HG02759 (cell line): ENCODE results near the gene TNNI2.

Experiments used
- ATAC-seq: cut with Tn5 transposase; IDR thresholded peaks from one replicate; pipeline ENCODE4 v1.9.1; 2021; ENCODE audit warnings: mild to moderate bottlenecking, moderate library complexity; ENCODE audit not compliant: unreplicated experiment

TNNI2 gene

DNA sequence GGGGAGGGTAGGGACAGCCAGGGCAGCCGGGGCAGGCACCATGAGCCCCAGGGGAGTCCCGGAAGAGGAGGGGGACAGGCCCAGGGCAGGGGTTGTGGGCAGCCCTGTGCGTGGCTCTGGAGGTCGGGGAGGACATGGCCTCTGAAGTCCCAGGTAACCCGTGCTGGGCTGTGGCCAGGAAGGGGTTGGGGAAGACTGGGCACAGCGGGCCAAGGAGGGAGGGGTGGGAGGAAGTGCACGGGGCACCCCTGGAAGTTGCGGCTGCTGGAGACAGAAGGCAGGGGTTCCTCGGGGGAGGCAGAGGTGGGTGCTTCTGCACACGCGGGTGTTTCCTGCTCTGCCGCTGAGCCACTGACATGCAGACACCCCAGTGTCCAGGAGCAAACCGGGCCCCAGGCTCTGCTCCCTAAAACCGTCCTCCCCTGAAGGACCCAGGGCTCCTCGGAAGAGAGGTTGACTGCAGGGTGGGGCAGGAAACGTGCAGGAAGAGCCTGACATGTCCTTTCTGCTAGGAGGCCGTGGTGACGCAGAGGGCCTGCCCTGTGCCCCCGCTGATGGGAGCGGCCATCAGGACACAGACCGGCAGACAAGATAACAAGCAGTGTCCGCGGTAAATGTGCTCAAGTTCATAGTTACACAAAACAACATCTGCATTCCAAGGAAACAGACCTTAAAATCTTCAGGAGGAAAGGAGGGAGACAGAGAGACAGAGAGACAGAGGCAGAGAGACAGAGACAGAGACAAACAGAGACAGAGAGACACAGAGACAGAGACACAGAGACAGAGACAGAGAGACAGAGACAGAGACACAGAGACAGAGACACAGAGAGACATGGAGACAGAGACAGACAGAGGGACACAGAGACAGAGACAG, 5.7 kb downstream of the TNNI2 start:
- no peak for ATAC-seq

DNA sequence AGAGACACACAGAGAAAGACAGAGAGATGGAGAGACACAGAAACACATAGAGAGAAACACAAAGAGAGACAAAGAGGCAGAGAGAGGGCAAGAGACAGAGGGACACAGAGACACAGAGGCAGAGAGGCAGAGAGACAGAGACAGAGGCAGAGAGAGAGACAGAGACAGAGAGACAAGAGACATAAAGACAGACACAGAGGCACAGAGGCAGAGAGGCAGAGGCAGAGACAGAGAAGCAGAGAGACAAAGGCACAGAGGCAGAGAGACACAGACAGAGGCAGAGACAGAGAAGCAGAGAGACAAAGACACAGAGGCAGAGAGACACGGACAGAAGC, 6.3 kb downstream of the TNNI2 start:
- no peak for ATAC-seq

DNA sequence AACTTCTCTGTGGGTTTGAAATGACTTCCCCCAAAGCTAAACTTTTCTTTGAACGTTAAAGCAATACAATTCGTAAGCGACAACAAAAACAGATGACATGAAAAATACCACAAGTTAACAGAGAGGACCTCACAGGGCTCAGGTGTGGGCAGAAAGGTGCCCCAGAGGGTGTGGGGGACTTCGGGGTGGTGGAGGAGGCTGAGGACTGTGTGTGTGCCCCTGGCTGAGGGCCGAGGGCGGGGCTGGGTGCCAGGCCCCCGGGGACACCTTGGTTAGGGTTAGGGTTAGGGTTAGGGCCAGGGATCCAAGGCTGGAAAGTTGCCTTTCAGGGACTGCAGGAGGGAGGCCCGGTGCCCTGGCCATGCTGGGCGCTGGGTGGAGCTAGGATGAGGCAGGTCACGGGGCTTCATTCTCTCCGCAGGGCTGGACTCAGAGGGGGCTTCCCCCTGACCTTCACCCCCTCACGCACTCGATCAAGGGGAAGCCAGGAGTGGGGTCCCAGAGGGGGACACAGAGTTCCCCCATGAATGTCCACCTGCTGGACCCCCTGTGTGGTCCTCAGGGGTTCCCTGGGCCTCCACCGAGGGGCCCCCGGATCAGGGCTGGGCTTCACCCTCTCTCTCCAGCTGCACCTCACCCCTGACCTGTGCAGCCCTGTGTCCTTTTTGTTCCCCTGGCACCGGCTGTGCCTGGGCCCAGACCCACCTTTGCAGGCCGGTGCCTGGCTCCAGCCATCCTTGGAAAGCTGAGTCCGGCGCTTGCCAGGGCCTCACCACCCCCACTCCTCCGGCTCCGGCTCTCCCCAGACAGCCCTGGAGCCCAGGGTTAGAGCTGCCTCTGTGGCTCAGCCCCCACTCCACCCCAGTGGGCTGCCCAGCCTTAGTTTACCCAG, 7.0 kb downstream of the TNNI2 start:
- ATAC-seq: no peak

DNA sequence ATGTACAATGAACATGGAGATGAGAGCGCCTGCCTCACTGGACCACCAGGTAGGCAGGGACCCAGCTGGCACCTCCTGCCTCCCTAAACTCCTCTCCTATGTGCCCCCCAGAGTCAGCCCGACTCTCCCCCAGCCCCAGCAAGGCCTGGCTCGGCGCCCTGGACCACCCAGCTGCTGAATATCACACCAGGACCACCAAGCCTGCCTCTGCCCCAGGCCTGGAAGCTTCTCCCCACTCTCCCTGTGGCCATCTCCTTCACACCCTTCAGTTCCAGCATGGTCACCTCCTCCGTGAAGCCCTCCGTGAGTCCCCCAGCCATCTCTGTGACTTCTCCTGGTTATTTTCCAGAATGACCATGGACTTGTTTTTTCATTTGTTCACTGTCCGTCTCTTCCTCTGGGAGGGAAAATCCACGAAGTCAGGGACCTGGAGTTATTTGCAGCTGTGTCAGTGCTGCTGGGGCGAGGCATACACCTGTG, 7.7 kb downstream of the TNNI2 start:
- ATAC-seq: no peak

DNA sequence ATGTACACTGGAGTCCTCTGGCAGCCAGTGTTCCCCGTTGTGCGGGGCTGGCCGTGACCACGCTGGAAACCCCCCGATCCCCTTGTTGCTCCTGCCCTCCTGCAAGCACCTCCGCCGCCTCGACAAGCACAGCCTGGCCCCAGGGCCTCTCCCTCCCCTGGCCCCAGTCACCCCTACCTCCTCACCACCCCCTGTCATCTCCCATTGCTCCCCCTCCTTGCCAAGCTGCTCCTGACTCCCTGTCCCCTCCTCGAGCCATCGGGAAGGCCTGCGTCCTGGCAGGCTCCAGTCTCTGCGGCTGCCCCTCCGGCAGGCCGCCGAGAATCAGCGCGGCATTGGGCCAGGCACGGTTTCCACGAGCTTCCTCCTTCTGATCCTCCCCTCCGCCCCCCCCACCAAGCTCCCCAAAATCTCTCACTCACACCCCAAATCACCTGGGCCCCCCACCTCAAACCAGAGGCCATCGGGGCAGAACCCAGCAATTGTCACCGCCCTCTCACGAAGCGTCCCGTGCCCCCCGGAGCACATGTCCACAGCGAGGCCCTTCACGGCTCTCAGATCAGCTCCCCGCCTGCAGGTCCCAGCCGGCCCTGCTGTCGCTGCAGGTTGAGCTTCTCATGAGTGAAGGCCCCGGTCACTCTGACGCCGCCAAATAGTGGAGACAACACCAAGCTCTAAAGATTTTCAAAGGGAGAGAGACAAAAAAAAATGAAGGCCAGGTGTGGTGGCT, 8.4 kb downstream of the TNNI2 start:
- no peak for ATAC-seq

DNA sequence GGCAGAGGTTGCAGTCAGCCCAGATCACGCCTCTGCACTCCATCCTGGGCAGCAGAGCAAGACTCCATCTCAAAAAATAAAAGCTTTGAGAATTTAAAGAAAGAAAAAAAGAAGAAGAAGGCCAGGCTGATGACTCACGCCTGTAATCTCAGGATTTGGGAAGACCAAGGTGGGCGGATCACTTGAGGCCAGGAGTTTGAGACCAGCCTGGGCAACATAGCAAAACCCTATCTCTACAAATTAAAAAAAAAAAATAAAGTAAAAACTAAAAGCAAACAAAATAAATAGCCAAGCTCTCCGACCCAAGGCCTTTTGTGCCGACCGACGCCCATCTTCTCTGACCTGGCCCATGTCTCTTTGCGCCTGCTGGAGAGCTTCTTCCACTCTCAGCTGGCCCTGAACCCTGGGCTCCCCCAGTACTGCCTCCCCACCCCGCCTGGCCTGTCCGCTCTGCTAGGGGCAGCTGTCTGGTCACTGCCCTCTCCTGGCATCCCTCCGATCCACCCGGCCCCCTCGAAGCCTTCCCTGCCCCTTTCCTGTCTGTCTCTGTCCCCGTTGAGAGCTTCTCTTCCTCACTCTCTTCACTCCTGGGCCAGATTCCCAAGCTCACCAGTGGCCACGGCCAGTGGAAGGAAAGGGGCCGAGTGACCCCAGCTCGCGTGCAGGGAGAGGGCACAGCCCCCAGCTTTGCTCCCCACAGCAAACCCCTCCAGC, 9.3 kb downstream of the TNNI2 start:
- ATAC-seq: no peak

DNA sequence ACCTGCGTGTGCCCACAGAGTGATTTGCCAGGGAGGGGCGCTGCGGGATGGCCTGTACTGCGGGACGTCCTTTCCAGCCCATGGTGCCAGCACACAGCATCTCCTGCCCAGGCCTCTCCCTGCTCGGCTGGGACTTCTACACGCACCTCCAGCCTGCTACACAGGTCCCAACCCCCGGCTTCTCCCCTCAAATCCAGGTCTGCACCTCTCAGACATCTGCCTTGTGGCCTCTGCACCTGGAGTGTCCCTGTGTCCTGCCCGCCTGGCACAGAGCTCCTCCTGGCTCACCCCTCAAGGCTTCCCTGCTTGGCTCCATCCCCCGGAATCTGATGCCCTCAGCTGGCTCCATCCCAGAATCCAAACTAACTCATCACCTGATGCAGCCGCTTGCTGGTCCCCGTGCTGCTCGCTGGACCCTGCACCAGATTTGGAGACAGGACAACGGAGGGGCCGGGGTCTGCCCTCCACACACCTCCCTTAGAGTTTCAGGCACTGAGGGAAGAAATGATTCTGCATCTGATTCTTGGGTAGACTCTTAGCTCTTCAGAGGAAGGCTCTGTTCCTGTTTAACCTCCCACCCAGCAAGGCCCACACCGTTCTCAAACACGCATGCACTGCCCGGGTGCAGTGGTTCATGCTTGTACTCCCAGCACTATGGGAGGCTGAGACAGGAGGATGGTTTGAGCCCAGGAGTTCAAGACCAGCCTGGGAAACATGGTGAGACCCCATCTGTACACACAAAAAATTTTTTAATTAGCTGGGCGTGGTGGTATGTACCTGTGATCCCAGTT, 10.1 kb downstream of the TNNI2 start:
- ATAC-seq: no peak

DNA sequence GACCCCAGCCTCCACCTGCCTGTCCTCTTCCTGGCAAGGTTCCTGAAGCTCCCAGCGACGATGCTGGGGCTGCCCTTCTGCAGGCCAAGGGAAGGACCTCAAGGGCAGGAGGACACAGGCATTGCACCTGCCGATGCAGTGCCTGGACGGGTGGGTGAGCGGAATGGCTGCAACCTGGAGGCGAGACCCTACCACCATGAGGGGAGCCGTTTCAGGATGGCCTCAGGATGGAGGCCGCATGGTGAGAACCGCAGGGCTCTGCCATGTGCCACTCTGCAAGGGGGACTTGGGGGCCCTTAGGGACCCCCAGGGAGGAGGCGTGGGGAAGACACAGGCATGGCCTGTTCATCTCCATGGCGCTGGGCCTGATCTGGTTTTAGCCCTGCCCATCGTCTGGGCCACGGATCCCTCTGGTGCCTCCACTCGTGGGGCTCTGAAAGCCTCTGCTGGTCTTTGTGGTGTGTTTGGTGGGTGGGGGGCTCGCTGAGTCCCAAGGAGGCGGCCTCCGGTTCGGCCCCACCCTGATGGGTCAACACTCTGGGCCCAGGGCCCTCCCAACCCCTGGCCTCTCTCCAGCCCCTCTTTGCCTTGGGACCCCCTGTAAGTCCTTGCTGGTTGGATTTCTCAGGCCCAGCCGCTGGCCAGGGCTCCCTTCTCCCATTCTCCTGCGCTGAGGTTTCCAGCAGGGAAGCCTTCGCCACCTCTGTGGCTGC, 12.8 kb downstream of the TNNI2 start:
- no peak for ATAC-seq

DNA sequence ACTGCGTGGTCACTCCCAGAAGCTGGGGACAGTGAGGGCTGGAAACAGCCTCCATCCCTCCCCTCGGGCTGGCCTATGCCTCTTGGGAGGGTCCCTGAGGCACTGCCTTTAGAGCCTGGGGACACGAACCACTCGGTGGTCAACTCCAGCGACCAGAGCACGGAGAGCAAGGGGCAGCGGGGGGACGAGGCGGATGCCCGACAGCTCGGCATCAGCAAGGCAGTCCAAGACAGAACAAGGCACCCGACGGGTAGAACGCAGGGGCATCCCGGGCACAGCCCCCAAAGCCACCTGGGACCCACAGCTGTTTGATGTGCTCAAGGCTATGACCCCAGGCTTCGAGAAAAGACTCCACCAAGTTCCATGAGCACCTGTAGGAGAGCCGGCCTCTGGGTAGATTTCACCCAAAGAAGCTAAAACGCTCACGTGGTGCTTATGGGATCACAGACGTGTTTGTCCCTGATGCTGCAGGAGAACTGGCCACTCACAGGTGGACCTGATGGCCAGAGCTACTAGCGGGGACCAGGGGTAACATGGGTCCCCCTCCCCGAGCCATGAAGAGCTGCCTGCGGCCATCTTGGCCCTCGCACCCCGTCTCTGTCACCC, 13.6 kb downstream of the TNNI2 start:
- no peak for ATAC-seq

DNA sequence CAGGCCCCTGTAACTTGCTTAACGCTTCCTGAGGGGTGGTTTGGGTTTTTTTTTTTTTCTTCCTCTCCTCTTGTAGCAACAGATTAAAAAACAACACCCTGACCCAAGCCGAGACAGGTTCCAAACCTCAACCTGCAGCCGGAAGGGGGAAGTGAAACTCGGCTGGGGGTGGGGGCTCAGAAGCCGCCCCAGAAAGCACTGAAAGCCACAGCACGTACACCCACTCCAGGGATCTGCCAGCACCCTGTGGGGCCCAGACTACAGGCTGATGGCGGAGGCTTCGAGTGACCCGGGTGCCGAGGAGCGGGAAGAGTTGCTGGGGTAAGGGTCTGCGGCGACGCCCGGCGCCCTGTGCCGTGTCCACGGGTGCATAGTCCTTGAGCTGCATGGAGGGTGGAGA, 14.1 kb downstream of the TNNI2 start, which contains the start of gene LSP1:
TSS of gene LSP1 (plus strand) at position 208 of the 400 bp plus-strand sequence. CDS start at position 269, 61 bp downstream.
- peak; percentile 49 for ATAC-seq

DNA sequence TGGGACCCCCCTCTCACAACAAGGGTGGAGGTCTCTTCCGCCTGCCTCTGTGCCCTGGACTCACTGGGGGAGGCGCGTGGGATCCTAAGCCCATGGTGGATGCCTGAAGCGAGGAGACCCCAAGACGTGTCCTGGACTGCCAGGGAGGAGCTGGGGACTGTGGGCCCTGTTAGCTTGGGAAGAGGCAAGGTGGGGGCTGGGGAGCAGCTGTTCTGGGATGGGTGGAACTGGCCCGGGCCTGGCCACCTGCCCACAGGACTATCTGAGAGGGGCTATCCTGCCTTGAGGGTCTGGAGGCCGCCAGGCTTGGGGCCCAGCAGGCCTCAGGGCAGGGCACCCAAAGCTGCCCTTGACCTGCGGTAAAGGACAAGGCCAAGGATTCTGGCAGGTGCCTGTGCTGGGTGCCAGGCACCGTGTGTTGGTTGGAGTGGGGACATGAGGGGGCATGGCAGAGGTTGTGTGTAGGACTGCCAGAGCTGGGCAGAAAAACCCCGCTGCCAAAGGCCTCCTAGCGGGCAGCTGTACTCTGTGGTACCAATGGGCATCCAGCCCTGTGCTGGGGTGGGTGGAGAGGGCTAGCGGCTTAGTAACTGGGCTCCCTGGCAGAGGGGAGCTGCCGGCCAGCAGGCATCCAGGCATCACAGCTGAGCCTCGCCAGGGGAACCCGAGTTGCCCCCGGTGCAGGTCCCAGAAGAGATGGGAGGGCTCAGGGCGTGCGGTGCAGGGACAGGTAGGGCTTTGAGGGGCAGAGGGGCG, 14.8 kb downstream of the TNNI2 start:
- no peak for ATAC-seq

DNA sequence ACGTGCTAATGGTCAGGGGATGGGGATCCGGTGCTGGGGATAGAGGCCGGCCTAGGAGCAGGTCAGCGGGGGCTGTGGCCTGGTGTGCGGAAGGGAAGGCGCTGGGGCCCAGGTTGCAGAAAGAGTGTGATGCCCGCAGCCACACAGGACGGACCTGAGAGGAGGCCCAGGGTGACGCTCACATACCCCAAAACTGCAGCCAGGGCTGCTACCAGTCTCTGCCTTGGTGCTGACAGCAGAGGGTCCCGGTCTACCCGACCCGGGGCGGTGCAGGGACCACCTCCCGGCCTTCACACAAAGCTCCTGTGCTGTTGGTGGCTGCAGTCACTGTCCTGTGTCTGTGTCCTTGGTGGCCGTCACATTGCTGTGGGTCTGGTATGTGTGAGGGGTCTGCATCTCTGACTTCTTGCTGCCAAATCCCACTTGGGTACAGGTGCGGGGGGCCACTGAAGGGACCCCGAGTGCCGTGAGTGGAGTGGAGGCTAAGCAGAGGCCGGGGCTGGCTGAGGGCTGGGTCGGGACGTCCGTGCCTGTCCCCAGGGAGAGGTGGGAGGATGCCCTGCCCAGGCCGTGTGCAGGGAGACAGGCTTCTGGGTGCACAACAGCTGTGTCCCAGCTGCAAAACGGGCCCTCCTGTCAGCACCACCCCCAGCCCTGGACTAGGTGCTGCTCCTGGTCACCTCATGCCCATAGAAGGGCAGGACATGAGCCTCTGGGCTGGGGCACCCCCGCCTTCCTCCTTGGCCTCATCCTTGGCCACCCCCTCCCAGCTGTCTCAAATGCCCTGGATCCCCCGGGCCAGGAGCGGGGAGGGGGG, 15.6 kb downstream of the TNNI2 start:
- peak; percentile 27 for ATAC-seq

DNA sequence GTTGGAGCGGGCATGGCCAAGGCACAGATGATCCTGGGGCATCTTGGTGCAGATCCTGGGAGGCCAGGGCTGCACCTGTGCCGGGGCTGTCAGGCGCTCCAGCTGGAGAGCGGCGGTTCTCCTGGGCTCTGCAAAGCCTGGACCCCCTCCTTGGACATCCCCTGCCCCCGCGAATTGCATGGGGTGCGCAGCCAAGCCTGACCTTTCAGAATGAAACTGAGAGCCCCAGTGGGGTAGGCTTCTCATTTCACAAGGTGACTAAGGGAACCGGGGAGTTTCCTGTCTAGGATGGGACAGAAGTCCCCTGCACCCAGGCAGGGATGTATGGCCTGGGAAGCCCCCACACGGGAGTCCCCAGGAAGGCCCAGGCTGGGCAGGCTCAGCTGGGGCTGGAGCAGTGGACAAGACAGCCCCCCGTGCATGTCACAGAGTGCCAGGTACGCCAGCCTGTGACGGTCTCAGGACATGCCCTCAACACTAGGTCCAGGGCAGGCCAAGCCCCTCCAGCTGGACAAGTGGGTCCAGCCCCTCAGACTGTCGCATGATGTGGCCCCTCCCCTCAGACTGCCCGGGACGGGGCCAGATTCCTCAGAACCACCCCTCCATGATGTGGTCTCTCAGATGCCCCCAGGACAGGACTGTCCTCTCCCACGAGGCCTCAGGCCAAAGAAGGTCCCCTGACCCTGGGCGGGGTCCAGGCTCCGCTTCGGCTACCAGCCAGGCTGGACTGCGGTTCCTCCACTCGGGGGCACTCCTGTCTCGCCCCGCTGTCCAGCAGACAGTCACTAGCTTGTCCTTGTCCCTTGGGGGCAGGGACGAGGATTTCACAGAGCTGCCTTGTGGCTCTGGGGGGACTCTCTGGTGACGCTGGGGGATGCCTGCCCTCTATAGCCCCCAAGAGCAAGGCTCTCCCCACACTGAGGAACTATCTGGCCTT, 16.4 kb downstream of the TNNI2 start:
- peak; percentile 35 for ATAC-seq

DNA sequence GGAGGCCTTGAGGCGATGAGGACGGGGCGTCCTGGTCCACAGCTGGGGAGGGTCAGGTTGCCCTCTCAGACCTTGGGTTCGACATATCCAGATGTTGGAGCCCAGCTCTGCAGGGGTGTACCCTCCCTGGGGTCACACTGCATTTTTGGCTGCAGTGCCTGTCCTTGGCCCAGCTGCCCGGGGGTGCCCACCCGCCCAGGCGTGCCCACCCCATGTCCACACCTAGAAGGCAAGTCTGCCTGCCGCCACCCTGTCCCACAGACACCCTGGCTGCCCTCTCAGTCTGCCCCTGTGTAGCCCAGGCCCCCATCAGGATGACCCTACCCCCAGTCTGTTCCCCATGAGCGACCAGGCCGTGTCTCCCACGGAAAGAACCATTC, 17.1 kb downstream of the TNNI2 start:
- ATAC-seq: no peak

DNA sequence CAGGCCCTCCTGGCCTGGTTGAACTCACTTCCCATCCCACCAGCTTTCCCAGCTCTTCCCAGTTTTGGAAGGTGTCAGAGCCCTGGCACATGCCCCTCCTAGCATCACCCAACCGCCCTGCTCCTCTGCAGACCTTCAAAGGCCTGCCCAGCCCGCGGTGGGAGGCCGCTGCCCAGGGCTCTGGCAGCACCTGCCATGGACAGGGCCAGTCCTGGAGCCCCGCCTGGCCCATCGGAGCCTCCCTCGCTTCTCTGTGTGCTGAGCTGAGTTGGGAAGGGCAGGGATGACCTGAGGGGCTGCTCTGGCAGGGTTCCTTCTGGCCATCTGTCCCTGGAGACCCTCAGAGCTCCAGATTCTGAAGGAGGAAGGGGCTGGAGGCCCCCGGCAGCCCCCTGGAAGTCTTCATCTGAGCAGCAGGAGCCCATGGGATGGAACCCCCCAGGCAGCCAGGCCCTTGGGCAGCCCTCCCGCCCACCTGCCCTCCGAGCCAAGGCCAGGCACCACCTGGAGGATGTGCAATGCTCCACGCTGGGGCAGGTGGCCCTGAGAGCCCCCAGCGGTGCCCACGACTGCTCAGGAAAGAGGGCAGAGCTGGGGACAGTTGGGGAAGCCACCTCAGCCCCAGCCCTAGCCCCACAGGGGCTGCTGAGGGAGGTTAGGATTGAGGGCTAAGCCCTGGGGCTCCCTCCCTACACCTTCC, 17.7 kb downstream of the TNNI2 start:
- no peak for ATAC-seq
